Heart left ventricle (tissue), 16 donors: ENCODE measurements around the gene VPS37C. TPM values are rescaled to one million over a fixed set of nuclear protein-coding genes. Genes with fewer than 3 reads are reported as not detected.
"Not testable (repeated sequence)": the region's sequence is repeated elsewhere in the genome, so short reads cannot be mapped to it uniquely, and the experiment has no call there.

Experiments
- ATAC-seq, 4 donors: fragments of 200-7000 bp; cut with Tn5 transposase; one replicate each; pipeline ENCODE4 v1.9.1; 2020 to 2022; ENCODE audit warnings: moderate library complexity in 4 of 4, mild to moderate bottlenecking in 3 of 4, moderate number of reproducible peaks in 1 of 4
- DNase-seq, 5 donors: peaks; one replicate each; pipeline ENCODE4 v3.0.0-alpha.2; 2020
- H3K27ac ChIP-seq, 12 donors: fragments of 200-600 bp; sonication (generic) in 4 of 12; one replicate each; pipeline versions ENCODE4 v1.5.0 to v1.8.0; 2016 to 2022; ENCODE audit warnings: mild to moderate bottlenecking in 2 of 12
- H3K27me3 ChIP-seq, 9 donors: fragments of 200-600 bp; sonication (generic) in 2 of 9; one replicate each; pipeline versions ENCODE4 v1.5.1 to v1.8.0; 2016 to 2022; ENCODE audit warnings: mild to moderate bottlenecking in 3 of 9
- H3K36me3 ChIP-seq, 9 donors: fragments of 200-600 bp; sonication (generic) in 2 of 9; one replicate each; pipeline versions ENCODE4 v1.5.0 to v1.8.0; 2018 to 2022; ENCODE audit warnings: mild to moderate bottlenecking in 2 of 9
- H3K4me1 ChIP-seq, 12 donors: fragments of 200-600 bp; sonication (generic) in 4 of 12; one replicate each; pipeline versions ENCODE4 v1.5.0 to v1.8.0; 2016 to 2022; ENCODE audit warnings: mild to moderate bottlenecking in 3 of 12
- H3K4me3 ChIP-seq, 12 donors: fragments of 200-600 bp; sonication (generic) in 4 of 12; one replicate each; pipeline versions ENCODE4 v1.5.0 to v1.8.0; 2017 to 2022; ENCODE audit warnings: mild to moderate bottlenecking in 9 of 12, moderate library complexity in 4 of 12
- H3K9me3 ChIP-seq, 12 donors: fragments of 200-600 bp; sonication (generic) in 4 of 12; one replicate each; pipeline versions ENCODE4 v1.5.0 to v1.8.0; 2016 to 2022; ENCODE audit warnings: mild to moderate bottlenecking in 1 of 12
- POLR2A ChIP-seq, 2 donors: fragments of 450-650 bp; IDR thresholded peaks; one replicate each; pipeline ENCODE4 v1.6.1; 2017; ENCODE audit warnings: antibody characterized with exemption in 2 of 2, mild to moderate bottlenecking in 2 of 2, moderate library complexity in 2 of 2
- WGBS, 4 donors: extraction: QIAGEN DNeasy Blood & Tissue Kit in 2 of 4; methylation state at CpG; one replicate each; pipeline versions ENCODE4 v1.1.5 to v1.1.7; 2013 to 2018; 5-methylcytosine and 5-hydroxymethylcytosine counted together
- intact Hi-C, 10 donors: fragments of 100-400 bp; cut with DNase I; formaldehyde crosslinking; loops; one replicate each; pipeline versions ENCODE4 v1.11.1 to v1.14.2; 2022
- polyA plus RNA-seq, 2 donors: library from polyadenylated mRNA; stranded (reverse); fragments of 200-250 nt; gene quantifications; one replicate each; pipeline ENCODE4 v1.2.3, GENCODE V29; 2013
- total RNA-seq, 9 donors: library from RNA; depleted of rRNA in 2 of 9; stranded (reverse); fragments of >200 nt in 2 of 9; fragmentation: NEBNext Ultra II Directional in 3 of 9; extraction: Animal tissue kit (Norgen Biotek cat#: 25700) in 3 of 9; gene quantifications; one replicate each; pipeline versions ENCODE4 v1.1.0 to v1.2.4, GENCODE V29; 2016 to 2023
- TF ChIP-seq, protein P1 (sequence below), 12 donors: fragments of 200-600 bp; sonication (generic) in 4 of 12; IDR thresholded peaks; one replicate each; pipeline versions ENCODE4 v1.5.0 to v1.8.0; 2018 to 2022; ENCODE audit warnings: antibody characterized with exemption in 12 of 12, mild to moderate bottlenecking in 5 of 12
- donor health status: ischemic (EF 13 %, LVEDD 7.1; RV severe dilation, severe dysfunction).
- donor health status: healthy with polysubstance abuse.
- donor health status: DM: no; HTN: yes; CAD: no.
- donor health status: DM: no; HTN: no; CAD: no.
- donor health status: ischemic (EF 25% LVEDD 6.9; RV normal size, moderate dysfunction).
- donor health status: ischemic (EF 25% LVEDD 5.7; RV mildly dilated, moderate dysfunction).
- donor health status: healthy.
- donor health status: DM: yes; HTN: yes; CAD: no.
- donor health status: ischemic (EF 35%, LVEDD 5.7; RV mildly dilated, moderate dysfunction).
- donor health status: nonischemic (EF 11% LVEDD 7.7; RV severe dilation, severe dysfunction).
- donor health status: DM: yes; HTN: yes; CAD: no.
- donor health status: PGD.
- donor health status: ischemic (EF 29% LVEDD 5.4; RV normal size, mild dysfunction).
- donor health status: nonischemic (EF 23%, LVEDD 6.1; RV moderate dilation, normal function).

Gene VPS37C
- total and polyA plus RNA-seq, 11 donors = 11.0 to 29.0 (median 17.1) TPM

- H3K27ac ChIP-seq = no peak overlapping the region
- no peaks in the 10 kb centered on the region for H3K4me1 ChIP-seq
- no peaks in the 10 kb centered on the region for H3K36me3 ChIP-seq
- TF ChIP-seq, protein P1, sequence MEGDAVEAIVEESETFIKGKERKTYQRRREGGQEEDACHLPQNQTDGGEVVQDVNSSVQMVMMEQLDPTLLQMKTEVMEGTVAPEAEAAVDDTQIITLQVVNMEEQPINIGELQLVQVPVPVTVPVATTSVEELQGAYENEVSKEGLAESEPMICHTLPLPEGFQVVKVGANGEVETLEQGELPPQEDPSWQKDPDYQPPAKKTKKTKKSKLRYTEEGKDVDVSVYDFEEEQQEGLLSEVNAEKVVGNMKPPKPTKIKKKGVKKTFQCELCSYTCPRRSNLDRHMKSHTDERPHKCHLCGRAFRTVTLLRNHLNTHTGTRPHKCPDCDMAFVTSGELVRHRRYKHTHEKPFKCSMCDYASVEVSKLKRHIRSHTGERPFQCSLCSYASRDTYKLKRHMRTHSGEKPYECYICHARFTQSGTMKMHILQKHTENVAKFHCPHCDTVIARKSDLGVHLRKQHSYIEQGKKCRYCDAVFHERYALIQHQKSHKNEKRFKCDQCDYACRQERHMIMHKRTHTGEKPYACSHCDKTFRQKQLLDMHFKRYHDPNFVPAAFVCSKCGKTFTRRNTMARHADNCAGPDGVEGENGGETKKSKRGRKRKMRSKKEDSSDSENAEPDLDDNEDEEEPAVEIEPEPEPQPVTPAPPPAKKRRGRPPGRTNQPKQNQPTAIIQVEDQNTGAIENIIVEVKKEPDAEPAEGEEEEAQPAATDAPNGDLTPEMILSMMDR (IDR thresholded peaks at IDR 0.05) = no peak
- no peak for TF ChIP-seq POLR2A (IDR thresholded peaks at IDR 0.05)
- H3K4me3 ChIP-seq = no peak overlapping the region
- H3K27me3 ChIP-seq = peaks cover 0 to 8% (median 0%) of the 10 kb centered on the region in 9 donors
- no peak for DNase-seq
- ATAC-seq = no peak
- no peaks in the 10 kb centered on the region for H3K9me3 ChIP-seq
- intact Hi-C loops = loop anchor here in 9 of 10 donors (2.0 to 10.0 kb wide), 8 partner anchors 54 to 412 kb away; no protein-coding TSS in a partner anchor
- 81 to 91% (median 84%) methylated on average over 8 of the region's 8 CpGs for WGBS, 4 donors
These were observed 25.3 kb upstream of the VPS37C start for GRCh38 chr11:61186504-61186903.

- 79 to 86% (median 84%) methylated on average over 4 of the region's 4 CpGs for WGBS, 4 donors
- no peak for ATAC-seq
- intact Hi-C loops = loop anchor here in 3 of 10 donors (5.0 to 10.0 kb wide), 3 partner anchors 51 to 409 kb away; no protein-coding TSS in a partner anchor
- TF ChIP-seq POLR2A (IDR thresholded peaks at IDR 0.05) = no peak
- TF ChIP-seq, protein P1 (IDR thresholded peaks at IDR 0.05) = no peak
- Histone ChIP-seq H3K4me1 (no peaks in the 10 kb centered on the region), H3K36me3 (no peaks in the 10 kb centered on the region), H3K27me3 (peaks cover 0 to under 1% (median 0%) of the 10 kb centered on the region in 9 donors), H3K27ac (no peak overlapping the region), H3K9me3 (no peaks in the 10 kb centered on the region), H3K4me3 (no peak overlapping the region)
- DNase-seq = no peak
These were observed 22.4 kb upstream of the VPS37C start for GRCh38 chr11:61183645-61184044.

DNA sequence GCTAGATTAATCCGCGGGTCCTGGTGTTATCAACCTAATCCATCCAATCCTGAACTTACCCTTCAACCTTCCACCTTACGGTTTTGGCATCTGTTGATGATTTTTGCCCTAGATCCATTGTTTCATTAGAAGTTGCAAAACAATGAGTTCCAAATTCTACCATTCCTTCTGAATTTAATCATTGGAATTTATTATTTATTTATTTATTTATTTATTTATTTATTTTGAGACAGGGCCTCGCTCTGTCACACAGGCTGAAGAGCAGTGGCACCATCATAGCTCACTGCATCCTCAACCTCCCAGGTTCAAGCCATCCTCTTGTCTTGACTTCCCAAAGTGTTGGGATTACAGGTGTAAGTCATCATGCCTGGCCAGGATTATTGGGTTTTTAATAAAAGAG lies 20.3 kb upstream of the VPS37C start:
- Histone ChIP-seq H3K27ac (no peak overlapping the region), H3K4me1 (no peaks in the 10 kb centered on the region), H3K27me3 (peaks cover 0 to 5% (median 0%) of the 10 kb centered on the region in 9 donors), H3K4me3 (no peak overlapping the region), H3K36me3 (no peaks in the 10 kb centered on the region), H3K9me3 (no peaks in the 10 kb centered on the region)
- WGBS, 4 donors = 90 to 96% (median 95%) methylated on average over 4 of the region's 4 CpGs
- intact Hi-C loops = loop anchor here in 3 of 10 donors (5.0 to 10.0 kb wide), 3 partner anchors 49 to 407 kb away; no protein-coding TSS in a partner anchor
- TF ChIP-seq, protein P1 (IDR thresholded peaks at IDR 0.05) = no peak
- no peak for TF ChIP-seq POLR2A (IDR thresholded peaks at IDR 0.05)
- DNase-seq (no peak), ATAC-seq (no peak)

DNA sequence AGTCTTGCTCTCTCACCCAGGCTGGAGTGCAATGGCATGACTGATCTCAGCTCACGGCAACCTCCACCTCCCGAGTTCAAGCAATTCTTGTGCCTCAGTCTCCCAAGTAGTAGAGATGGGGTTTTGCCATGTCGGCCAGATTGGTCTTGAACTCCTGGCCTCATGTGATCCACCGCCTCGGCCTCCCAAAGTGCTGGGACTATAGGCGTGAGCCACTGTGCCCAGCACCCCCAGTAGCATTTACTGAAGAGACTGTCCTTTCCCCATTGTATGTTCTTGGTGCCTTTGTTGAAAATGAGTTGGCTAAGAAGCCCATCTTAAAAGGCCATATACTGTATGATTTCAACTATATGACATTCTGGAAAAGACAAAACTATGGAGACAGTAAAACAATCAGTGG lies 19.0 kb upstream of the VPS37C start:
- H3K4me3 ChIP-seq, H3K9me3 ChIP-seq, H3K27me3 ChIP-seq, H3K36me3 ChIP-seq, DNase-seq, ATAC-seq, H3K27ac ChIP-seq, H3K4me1 ChIP-seq: not testable (repeated sequence)
- intact Hi-C loops = loop anchor here in 3 of 10 donors (5.0 to 10.0 kb wide), 3 partner anchors 48 to 405 kb away; no protein-coding TSS in a partner anchor
- WGBS, 4 donors = 88 to 97% (median 92%) methylated on average over 6 of the region's 6 CpGs

DNA sequence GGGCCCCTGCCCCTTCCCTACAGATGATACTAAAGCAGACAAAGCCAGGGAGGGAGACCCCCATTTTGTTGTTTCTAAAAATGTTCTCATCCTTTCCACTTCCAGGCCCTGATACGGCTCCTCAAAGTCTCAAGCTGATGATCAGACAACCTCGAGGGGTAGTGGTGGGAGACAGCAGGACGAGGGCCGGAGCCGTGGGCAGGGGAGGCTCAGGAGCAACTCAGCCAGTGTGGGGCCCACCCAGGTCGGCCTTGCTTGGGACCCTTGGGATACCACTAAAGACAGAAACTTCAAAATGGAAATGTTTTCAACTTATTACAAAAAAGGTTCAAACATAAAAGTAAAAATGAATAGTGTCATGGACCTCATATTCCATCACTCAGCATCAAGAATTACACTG lies 15.2 kb upstream of the VPS37C start:
- peaks cover 0 to 10% (median 0%) of the 10 kb centered on the region in 9 donors for H3K27me3 ChIP-seq
- DNase-seq (no peak), ATAC-seq (no peak)
- intact Hi-C loops = no loop called here
- no peaks in the 10 kb centered on the region for H3K9me3 ChIP-seq
- H3K4me1 ChIP-seq = peaks cover 0 to 14% (median 0%) of the 10 kb centered on the region in 12 donors
- TF ChIP-seq, protein P1 (IDR thresholded peaks at IDR 0.05) = no peak
- TF ChIP-seq POLR2A (IDR thresholded peaks at IDR 0.05) = no peak
- H3K4me3 ChIP-seq = no peak overlapping the region
- H3K27ac ChIP-seq = no peak overlapping the region
- H3K36me3 ChIP-seq = no peaks in the 10 kb centered on the region
- WGBS, 4 donors = 48 to 61% (median 50%) methylated on average over 6 of the region's 6 CpGs
